OCI-LY7 (cell line): Measurements from ENCODE around the gene HES7.
"Not testable (repeated sequence)": the region's sequence is repeated elsewhere in the genome, so short reads cannot be mapped to it uniquely, and the experiment has no call there.

ENCODE experiments used
- CTCF ChIP-seq: fragments of 200-600 bp; sonication (generic); conservative IDR thresholded peaks from 2 replicates; pipeline ENCODE4 v1.5.1; 2014; ENCODE audit warnings: mild to moderate bottlenecking, antibody characterized with exemption, low read length, moderate library complexity, mixed read lengths
- EZH2phosphoT487 ChIP-seq: fragments of 200-600 bp; sonication (generic); IDR thresholded peaks from 2 replicates; pipeline ENCODE4 v1.6.1; 2018; ENCODE audit warnings: low read depth, borderline replicate concordance, mild to moderate bottlenecking, mixed run types, antibody characterized with exemption, low read length, moderate library complexity, mixed read lengths

- not testable (repeated sequence) for TF ChIP-seq CTCF, EZH2phosphoT487
Observed at GRCh38 chr17:8170186-8170585, 46.3 kb upstream of the HES7 start.
